PC-3 (cell line): ENCODE results near the gene LRRTM3. TPM values are rescaled to one million over a fixed set of nuclear protein-coding genes. Genes with fewer than 3 reads are reported as not detected.

ENCODE experiments used
- ATAC-seq: fragments of 200-7000 bp; cut with Tn5 transposase; 2 replicates; pipeline ENCODE4 v1.9.1; 2020; ENCODE audit warnings: mild to moderate bottlenecking, moderate library complexity
- BruUV-seq: library from RNA; stranded (reverse); fragments of 400-500 nt; replicated peaks from 2 replicates; lab custom pipeline; 2021; lab: Mats Ljungman, UMichigan
- CTCF ChIA-PET: fragments of 300-600 bp; sonication (Branson Sonifier 250); formaldehyde crosslinking; loops from one replicate; lab custom pipeline; 2022; ENCODE audit warnings: antibody characterized with exemption; lab: Charles Lee
- POLR2A ChIA-PET: fragments of 300-600 bp; sonication (Branson Sonifier 250); formaldehyde crosslinking; loops from one replicate; lab custom pipeline; 2022; ENCODE audit warnings: antibody characterized with exemption; ENCODE audit not compliant: unreplicated experiment; lab: Charles Lee
- DNase-seq: peaks from one replicate; pipeline ENCODE4 v3.0.0-alpha.2; 2015
- H2AFZ ChIP-seq: fragments of 300-600 bp; sonication (generic); 2 replicates; pipeline ENCODE4 v1.6.0; 2016; ENCODE audit warnings: antibody characterized with exemption, low read length
- H3F3A ChIP-seq: fragments of 300-600 bp; sonication (generic); one replicate; pipeline ENCODE4 v1.6.0; 2017; ENCODE audit warnings: antibody characterized with exemption, low read length, control low read depth, mild to moderate bottlenecking; ENCODE audit not compliant: unreplicated experiment
- H3K27ac ChIP-seq: fragments of 300-600 bp; sonication (generic); 2 replicates; pipeline ENCODE4 v1.5.1; 2016; ENCODE audit warnings: mild to moderate bottlenecking, low read length
- H3K27me3 ChIP-seq: fragments of 300-600 bp; sonication (generic); 2 replicates; pipeline ENCODE4 v1.6.1; 2016; ENCODE audit warnings: low read length, mixed read lengths
- H3K36me3 ChIP-seq: fragments of 300-600 bp; sonication (generic); 2 replicates; pipeline ENCODE4 v1.6.1; 2016; ENCODE audit warnings: low read depth, mixed run types, low read length, mixed read lengths
- H3K4me1 ChIP-seq: fragments of 300-600 bp; sonication (generic); 2 replicates; pipeline ENCODE4 v1.5.1; 2016; ENCODE audit warnings: low read length; ENCODE audit not compliant: insufficient read depth
- H3K4me2 ChIP-seq: fragments of 300-600 bp; sonication (generic); 2 replicates; pipeline ENCODE4 v1.6.0; 2016; ENCODE audit warnings: low read length
- H3K4me3 ChIP-seq: fragments of 300-600 bp; sonication (generic); 2 replicates; pipeline ENCODE4 v1.5.1; 2016; ENCODE audit warnings: mild to moderate bottlenecking, low read length, mixed read lengths
- H3K79me2 ChIP-seq: fragments of 300-600 bp; sonication (generic); 2 replicates; pipeline ENCODE4 v1.6.1; 2017; ENCODE audit warnings: low read length, mixed read lengths
- H3K9ac ChIP-seq: fragments of 300-600 bp; sonication (generic); 2 replicates; pipeline ENCODE4 v1.6.0; 2016; ENCODE audit warnings: mild to moderate bottlenecking, low read length
- H3K9me2 ChIP-seq: fragments of 300-600 bp; sonication (generic); replicated peaks from 2 replicates; pipeline ENCODE4 v1.6.1; 2016; ENCODE audit warnings: mixed run types, low read length, mixed read lengths
- H3K9me3 ChIP-seq: fragments of 300-600 bp; sonication (generic); 2 replicates; pipeline ENCODE4 v1.6.1; 2016; ENCODE audit warnings: low read length, mixed read lengths
- H4K20me1 ChIP-seq: fragments of 300-600 bp; sonication (generic); 2 replicates; pipeline ENCODE4 v1.6.1; 2016; ENCODE audit warnings: low read length, mixed read lengths
- CTCF ChIP-seq: fragments of 300-600 bp; sonication (generic); conservative IDR thresholded peaks from 2 replicates; pipeline ENCODE4 v1.5.1; 2017; ENCODE audit warnings: antibody characterized with exemption, low read depth, mild to moderate bottlenecking, low read length
- EZH2 ChIP-seq: fragments of 300-600 bp; sonication (generic); IDR thresholded peaks from one replicate; pipeline ENCODE4 v1.6.1; 2017; ENCODE audit warnings: antibody characterized with exemption, mild to moderate bottlenecking, low read length; ENCODE audit not compliant: unreplicated experiment
- EZH2phosphoT487 ChIP-seq: fragments of 300-600 bp; sonication (generic); IDR thresholded peaks from 2 replicates; pipeline ENCODE4 v1.6.1; 2018; ENCODE audit warnings: mild to moderate bottlenecking, antibody characterized with exemption, low read length, borderline replicate concordance
- intact Hi-C: fragments of 100-400 bp; cut with micrococcal nuclease; formaldehyde crosslinking; loops from 2 replicates; pipeline ENCODE4 v1.9.0; 2023
- total RNA-seq: library from RNA; depleted of rRNA; stranded (reverse); fragments of >200 nt; gene quantifications from 2 replicates; pipeline ENCODE4 v1.2.3, GENCODE V29; 2014

The LRRTM3 gene
- total RNA-seq, 1 experiment from 2014 or later = 0.15 TPM

DNA sequence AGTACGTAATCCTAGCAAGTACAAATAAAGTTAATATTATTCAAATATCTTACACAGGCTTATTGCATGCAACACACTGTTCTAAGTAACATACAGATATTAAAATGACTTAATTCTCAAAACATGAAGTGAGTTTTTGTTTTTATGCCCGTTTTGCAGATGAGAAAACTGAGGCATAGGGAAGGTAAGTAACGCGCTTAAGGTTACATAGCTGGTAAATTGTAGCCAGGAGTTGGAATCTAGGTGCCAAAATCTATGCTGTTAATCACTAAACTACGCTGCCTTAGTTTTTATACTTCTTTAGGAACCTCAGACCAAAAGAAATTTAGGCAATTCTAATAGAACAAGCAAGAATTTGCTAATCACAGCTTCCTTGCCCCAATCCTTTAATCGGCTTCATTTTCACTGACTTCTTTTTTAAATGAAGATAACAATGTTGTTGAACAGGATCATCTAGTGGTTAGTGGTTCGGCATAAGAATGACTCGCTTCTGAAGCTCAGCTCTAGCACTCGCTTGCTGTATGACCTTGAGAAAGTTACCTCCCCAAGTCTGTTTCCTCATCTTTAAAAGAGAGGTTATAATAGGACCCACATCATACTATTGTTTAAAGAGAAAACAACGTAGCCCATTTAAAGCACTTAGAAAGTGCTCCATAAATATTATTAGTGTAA lies 1.0 kb upstream of the LRRTM3 start:
- Histone ChIP-seq H3K36me3 (no peaks in the 10 kb centered on the region), H3K79me2 (no peaks in the 10 kb centered on the region), H4K20me1 (no peaks in the 10 kb centered on the region), H3K9me3 (no peaks in the 10 kb centered on the region), H3K27me3 (peaks cover 6% of the 10 kb centered on the region; the same call in 1 of the 2 replicates), H3K9me2 (no peaks in the 10 kb centered on the region), H3K4me1 (peaks cover 17% of the 10 kb centered on the region), H3K4me3 (no peak overlapping the region), H3K27ac (no peak overlapping the region), H3K4me2 (peak overlapping the region; percentile 68), H2AFZ (0 out of 2 replicates have a peak overlapping the region, but pooled peaks have one; percentile 14), H3K9ac (no peak overlapping the region), H3F3A (no peaks in the 10 kb centered on the region)
- DNase-seq = peak; percentile 89
- BruUV-seq = no TSS peak
- TF ChIP-seq CTCF (no peak), EZH2 (no peak), EZH2phosphoT487 (no peak)
- CTCF ChIA-PET = interaction anchor here (0.6 to 2.2 kb wide), 5 partner anchors 14 to 276 kb away, joined by 3 to 17 read pairs (median 5); no protein-coding TSS in a partner anchor
- intact Hi-C loops = loop anchor here (1.0 to 5.0 kb wide), 4 partner anchors 83 to 408 kb away; no protein-coding TSS in a partner anchor
- POLR2A ChIA-PET = no interaction called here
- peak; percentile 23; the same call in 1 of the 2 replicates for ATAC-seq

GRCh38 chr10:66925373-66925772 lies 463 bp upstream of the LRRTM3 start:
- intact Hi-C loops = loop anchor here (1.0 to 5.0 kb wide), 4 partner anchors 83 to 408 kb away; no protein-coding TSS in a partner anchor
- H3K4me1 ChIP-seq = peaks cover 17% of the 10 kb centered on the region
- ChIA-PET CTCF (interaction anchor here (0.6 to 2.2 kb wide), 8 partner anchors 10 to 596 kb away, joined by 3 to 17 read pairs (median 6); no protein-coding TSS in a partner anchor), POLR2A (interaction anchor here (0.5 to 0.6 kb wide), 3 partner anchors 10 to 1575 kb away, joined by 3 to 6 read pairs (median 5); no protein-coding TSS in a partner anchor)
- H3K36me3 ChIP-seq = no peaks in the 10 kb centered on the region
- H3F3A ChIP-seq = no peaks in the 10 kb centered on the region
- H3K79me2 ChIP-seq = no peaks in the 10 kb centered on the region
- no peak overlapping the region for H3K9ac ChIP-seq
- H3K9me2 ChIP-seq = no peaks in the 10 kb centered on the region
- no peak for DNase-seq
- BruUV-seq = no TSS peak
- no peaks in the 10 kb centered on the region for H3K9me3 ChIP-seq
- no peaks in the 10 kb centered on the region for H4K20me1 ChIP-seq
- no peak for ATAC-seq
- H3K4me2 ChIP-seq = peak overlapping the region; percentile 68
- peak overlapping the region; percentile 14; the same call in 1 of the 2 replicates for H2AFZ ChIP-seq
- peaks cover 6% of the 10 kb centered on the region; the same call in 1 of the 2 replicates for H3K27me3 ChIP-seq
- peak overlapping the region; percentile 42; the same call in 1 of the 2 replicates for H3K4me3 ChIP-seq
- no peak overlapping the region for H3K27ac ChIP-seq
- TF ChIP-seq EZH2phosphoT487 = no peak
- TF ChIP-seq CTCF = no peak
- no peak for TF ChIP-seq EZH2
